NCI-H510A (cell line): ENCODE results near the gene MYDGF.
"Not testable (repeated sequence)": the region's sequence is repeated elsewhere in the genome, so short reads cannot be mapped to it uniquely, and the experiment has no call there.

Source experiments
- DNase-seq: peaks from one replicate; lab custom pipeline; 2025; lab: John Stamatoyannopoulos, UW

MYDGF gene

GRCh38 chr19:4699826-4700692, 29.9 kb upstream of the MYDGF start:
- DNase-seq: no peak

DNA sequence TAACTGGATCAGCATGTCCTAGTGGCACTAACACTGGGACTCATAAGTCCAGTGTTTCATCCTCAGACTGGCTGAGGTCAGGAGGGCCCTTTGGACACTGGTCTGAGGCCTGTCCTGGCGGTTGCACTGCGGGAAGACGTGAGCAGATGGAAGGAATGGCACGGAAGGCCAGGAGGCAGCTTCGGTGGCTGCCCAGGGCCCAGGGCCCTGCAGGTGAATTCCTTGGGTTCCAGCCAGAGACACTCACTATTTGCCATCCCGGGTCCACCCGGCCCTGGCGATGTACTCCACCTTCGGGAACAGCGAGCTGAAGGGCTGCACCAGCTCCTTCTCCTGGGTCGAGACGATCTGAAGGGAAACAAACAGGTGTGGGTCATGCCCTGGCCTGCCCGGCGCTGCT, 27.2 kb upstream of the MYDGF start:
- no peak for DNase-seq

GRCh38 chr19:4695224-4695731, 25.1 kb upstream of the MYDGF start:
- no peak for DNase-seq

DNA sequence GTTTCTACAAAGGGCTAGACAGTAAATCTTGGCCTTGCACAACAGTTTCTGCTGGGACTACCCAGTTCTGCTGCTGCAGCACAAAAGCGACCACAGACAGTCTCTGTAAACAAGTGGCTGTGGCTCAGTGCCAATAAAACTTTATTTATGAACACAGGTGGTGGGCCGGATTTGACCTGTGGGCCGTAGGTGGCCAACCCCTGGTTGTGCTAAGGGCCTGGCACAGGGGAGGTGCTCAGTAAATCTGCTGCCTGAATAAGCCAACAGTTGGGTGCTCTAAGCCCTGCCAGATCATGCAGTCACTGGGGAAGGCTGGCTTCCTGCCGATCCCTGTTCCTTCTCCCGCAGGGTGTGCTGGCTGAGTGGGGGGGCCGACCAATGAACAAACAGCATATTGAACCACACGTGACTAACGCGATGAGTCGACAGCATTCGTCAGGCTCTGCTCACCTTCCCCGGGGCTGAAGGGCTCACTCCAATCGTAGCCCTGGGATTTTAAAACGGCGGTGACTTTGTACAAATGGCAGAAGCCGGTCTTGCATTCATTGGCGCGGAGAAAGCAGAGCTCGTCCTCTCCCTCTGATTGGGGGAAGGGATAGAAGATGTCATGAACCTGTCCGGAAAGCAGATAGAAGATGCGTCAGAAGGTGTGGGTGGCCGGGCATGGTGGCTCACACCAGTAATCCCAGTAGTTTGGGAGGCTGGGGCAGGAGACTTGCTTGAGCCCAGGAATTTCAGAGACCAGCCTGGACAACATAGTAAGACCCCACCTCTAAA, 24.3 kb upstream of the MYDGF start:
- DNase-seq: no peak

DNA sequence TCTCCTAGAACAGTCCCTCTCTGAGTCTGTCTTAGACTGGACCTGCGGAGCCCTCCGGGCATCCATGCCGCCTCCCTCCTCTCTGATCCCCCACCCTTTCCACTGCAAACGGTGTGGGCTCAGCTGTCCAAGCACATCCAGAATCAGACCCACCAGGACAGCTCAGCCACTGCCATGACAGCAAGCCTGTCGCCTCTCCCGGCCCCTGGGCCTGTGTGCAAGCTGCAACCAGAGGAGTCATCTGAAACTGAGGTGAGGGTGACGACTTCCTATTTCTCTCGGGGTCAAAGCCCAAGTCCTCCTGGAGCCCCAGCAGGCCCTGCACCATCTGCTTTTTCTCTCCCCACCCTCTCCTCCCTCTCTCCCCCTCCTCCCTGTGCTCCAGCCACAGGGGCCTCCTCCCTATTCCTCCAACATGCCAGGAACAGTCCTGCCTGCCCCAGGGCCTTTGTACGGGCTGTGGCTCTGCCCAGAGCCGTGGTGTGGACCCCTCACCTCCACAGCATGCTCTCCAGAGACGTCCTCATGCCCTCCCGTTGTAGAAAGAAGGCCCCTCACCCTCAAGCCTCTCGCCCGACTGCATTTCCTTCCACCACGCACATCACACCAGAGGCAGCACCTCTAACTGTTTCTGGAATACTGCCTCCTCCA, 23.5 kb upstream of the MYDGF start:
- no peak for DNase-seq

- DNase-seq: no peak
Measured at GRCh38 chr19:4693078-4693350, 22.9 kb upstream of the MYDGF start.

- DNase-seq: no peak
Measured at GRCh38 chr19:4692251-4693077, 22.3 kb upstream of the MYDGF start.

GRCh38 chr19:4691373-4691772, 21.2 kb upstream of the MYDGF start:
- no peak for DNase-seq

GRCh38 chr19:4690361-4690760, 20.2 kb upstream of the MYDGF start:
- DNase-seq: no peak

GRCh38 chr19:4689403-4689802, 19.3 kb upstream of the MYDGF start:
- DNase-seq: no peak

GRCh38 chr19:4688587-4688986, 18.4 kb upstream of the MYDGF start:
- no peak for DNase-seq

DNA sequence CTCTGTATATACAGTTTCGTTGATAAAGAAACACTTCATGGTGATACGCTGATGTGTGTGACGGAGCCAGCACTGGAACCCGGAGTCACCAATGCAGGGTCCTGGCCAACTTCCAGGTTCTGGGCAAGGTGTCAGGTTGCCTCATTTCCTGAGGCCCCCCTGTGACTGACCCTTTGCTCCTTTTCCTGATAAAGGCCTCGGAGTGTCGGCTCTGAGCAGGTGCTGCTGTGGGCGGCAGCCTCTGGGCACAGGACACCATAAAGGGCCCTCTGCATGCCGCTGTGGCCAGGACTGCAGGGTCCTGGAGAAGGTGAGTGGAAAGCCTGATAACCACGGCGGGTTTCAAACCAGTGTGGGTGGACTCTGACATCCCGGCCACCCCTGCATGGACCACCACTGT, 17.3 kb upstream of the MYDGF start:
- DNase-seq: no peak

DNA sequence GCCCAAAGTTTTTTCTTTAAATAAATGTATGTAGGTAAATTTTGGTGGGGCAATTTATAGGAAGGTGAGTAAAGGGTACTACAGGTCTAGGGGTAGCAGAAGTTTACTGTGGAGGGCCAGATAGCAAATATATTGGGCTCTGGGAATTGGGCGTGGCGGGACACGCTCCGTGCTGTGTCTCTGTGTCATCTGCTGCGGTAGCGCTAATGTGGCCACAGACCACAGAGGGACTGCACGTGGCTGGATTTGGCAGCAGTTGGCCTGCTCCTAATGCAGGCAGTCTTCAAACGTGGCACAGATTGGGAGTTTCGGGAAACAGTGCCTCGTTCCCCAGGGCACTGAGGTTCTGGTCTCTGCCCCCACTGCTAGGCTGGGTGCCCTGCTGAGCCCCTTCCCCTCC, 16.6 kb upstream of the MYDGF start:
- DNase-seq: no peak

GRCh38 chr19:4684312-4685095, 14.4 kb upstream of the MYDGF start:
- DNase-seq: no peak

DNA sequence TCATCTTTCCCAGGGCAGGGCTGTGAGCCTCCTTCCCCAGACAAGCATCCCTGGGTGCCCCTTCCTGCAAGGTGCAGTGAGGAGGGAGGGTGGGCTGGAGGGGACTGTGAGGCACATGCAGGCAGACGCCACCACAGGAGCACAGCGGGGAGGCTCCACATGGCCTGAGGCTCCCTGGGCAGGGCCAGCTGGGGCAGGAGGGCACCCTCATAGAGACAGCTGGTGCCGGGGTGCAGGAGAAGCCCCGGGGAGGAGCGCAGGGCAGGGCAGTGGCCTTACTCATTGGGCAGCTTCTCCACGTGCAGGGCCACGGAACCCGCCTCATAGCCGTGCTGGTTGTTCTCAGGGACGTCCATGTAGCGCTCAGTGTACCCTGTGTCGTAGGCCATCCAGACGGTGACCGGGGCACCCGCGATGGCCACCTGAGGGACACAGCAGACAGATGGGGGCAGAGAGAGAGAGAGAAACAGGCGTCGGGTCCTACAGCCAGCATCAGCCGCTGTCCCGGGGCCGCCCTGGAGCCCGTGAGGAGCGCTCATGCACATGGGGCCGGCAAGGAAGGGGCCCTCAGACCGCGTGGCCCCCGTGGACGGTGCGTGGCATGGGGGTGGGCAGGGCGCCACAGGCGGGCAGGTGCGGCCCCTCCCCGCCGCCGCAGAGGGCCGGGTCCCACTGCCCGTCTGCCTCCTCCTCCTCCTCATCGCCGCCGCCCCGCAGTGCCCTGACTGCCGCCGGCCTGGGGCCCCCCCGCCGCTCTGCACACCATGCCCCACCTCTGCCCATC, 12.5 kb upstream of the MYDGF start:
- no peak for DNase-seq

DNA sequence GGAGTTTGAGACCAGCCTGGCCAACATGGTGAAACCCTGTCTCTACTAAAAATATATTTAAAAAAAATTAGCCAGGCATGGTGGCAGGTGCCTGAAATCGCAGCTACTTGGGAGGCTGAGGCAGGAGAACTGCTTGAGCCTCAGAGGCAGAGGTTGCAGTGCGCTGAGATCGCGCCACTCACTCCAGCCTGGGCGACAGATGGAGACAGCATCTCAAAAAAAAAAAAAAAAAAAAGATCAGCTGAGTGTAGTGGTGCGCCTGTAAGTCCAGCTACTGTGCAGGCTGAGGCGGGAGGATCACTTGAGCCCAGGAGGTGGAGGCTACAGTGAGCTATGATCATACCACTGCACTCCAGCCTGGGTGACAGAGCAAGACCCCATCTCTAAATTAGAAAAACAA, 9.9 kb upstream of the MYDGF start:
- not testable (repeated sequence) for DNase-seq

- DNase-seq: no peak
Measured at GRCh38 chr19:4678881-4679790, 9.0 kb upstream of the MYDGF start.

- DNase-seq: peak; percentile 32
Measured at GRCh38 chr19:4676955-4677731, 7.0 kb upstream of the MYDGF start.
